HG02852 (cell line): Measurements from ENCODE around the gene RELN.

Experiments used
- ATAC-seq: cut with Tn5 transposase; IDR thresholded peaks from one replicate; pipeline ENCODE4 v1.9.1; 2021; ENCODE audit warnings: mild to moderate bottlenecking, moderate library complexity; ENCODE audit not compliant: unreplicated experiment

Gene RELN

GRCh38 chr7:103690242-103690974, 299.1 kb downstream of the RELN start:
- ATAC-seq = no peak

- ATAC-seq = no peak
These were observed 300.2 kb downstream of the RELN start for GRCh38 chr7:103689255-103689654.

DNA sequence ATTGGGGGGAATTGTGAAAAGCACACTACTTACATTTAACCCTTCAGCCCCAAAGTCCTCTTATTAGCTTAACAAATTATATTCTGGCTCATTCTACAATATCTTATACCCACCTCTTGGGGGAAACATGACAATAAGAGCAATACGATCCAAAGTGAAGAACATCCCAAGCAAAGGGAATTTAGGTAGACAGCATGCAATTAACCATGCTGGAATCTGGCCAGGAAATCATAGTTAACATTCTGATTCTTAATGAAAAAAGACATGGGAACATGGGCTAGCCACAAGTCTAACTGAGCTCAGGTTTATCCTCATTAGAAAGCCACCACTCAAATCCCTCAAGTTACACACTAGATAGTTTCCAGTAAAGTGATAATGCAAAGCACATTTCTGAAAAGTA, 301.5 kb downstream of the RELN start:
- ATAC-seq = no peak

DNA sequence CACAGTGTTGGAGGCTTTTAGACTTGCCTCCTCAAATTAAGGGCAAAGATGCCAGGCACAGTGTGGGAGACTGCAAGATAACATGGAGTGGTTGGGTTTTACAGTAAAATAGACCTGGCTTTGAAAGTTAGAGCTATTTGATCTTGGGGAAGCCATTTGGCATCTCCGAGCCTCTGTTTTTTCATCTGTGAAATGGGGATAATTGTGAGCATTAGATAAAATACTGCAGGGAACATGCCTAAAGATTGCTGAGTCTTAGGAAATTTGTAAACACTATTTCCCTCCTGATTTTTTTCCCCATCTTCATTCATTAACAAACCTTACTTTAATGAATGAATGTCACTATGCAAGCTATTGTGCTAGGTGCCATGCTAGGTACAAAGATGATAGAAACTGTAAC, 302.2 kb downstream of the RELN start:
- no peak for ATAC-seq

DNA sequence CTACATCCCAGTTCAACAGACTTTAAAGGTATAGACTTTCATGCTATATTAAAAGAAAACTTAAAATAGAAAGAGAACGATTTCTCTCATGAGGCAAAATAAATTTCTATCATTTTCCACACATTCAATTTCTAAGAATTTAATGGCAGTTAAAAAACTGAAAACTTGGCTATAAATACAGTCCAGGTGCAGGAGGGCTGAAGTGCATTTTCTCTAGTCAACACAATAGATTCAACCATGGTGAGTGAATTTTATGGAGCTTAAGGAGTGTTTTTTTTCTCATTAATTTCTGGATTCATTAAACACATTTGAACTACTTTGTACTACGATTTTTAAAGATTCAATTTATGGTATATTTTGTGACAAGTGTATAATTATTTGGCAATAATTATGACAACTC, 302.7 kb downstream of the RELN start:
- ATAC-seq = no peak

- no peak for ATAC-seq
These were observed 303.4 kb downstream of the RELN start for GRCh38 chr7:103686064-103686463.

DNA sequence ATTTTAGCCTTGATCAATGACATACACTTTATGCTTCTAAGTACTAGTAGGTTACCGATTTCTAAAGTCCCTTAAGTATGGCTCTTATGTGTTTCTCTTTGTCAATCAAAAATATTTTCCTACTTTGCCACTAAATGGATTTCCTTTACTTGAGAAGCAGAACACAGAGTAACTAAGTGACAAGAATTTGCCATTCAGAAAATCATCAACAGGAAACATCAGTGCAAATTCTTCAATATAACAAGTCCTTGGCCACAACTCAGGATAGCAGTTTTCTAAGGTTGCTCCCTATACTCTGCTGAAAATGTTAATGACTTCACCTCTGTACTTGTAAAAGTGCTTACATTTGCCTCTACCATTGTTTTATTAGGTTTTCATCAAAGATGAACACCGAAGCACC, 303.8 kb downstream of the RELN start:
- no peak for ATAC-seq

GRCh38 chr7:103683348-103683747, 306.1 kb downstream of the RELN start:
- no peak for ATAC-seq

DNA sequence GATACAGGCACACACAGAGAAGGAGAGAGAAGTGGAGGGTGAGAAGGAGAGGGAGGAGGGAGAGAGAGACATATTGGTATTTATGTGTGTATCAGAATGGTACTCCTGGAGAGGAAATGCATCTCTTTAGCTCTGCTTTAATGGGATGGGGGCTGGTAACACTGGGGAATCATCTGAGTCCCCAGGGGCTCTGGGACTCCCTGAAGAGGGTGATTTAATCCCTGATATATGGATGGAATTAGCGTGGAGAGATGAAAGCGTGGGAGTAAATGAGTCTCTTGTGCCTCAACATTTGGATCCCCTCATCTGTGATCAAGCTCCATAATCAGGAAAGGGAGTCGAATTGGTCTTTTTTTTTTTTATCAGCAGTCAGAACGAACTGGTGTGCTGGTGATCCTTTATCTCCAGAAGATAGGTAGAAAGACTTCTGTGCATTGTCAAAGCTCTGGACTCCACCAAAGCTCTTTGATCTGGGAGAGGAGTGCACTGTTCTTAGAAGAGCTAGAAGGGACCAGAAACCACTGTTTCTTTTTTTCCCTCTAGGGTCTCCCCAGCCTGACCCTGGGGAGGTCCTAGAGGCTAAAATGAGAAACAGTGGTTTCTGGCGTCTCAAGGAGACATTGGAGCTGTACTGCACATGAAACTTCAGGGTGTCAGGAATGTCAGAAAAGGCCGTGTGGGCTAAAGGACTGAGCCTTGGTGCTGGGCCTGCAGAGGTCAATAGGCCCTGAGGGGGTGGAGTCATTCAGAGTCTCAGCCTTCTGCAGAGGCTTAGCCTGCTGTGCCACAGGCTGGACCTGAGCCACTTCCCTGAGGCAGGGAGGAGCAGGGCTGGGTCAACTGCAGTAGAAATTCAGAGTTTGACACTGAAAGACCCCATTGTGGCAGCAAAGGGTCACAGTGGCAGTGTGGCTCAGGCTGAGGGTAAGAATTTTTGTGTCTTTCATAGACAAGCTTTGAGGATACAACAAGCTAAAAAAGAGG, 309.0 kb downstream of the RELN start:
- ATAC-seq = no peak

GRCh38 chr7:103679151-103680132, 310.0 kb downstream of the RELN start:
- ATAC-seq = no peak

GRCh38 chr7:103668279-103668941, 321.0 kb downstream of the RELN start:
- ATAC-seq = no peak

- ATAC-seq = no peak
These were observed 323.1 kb downstream of the RELN start for GRCh38 chr7:103666326-103666725.

DNA sequence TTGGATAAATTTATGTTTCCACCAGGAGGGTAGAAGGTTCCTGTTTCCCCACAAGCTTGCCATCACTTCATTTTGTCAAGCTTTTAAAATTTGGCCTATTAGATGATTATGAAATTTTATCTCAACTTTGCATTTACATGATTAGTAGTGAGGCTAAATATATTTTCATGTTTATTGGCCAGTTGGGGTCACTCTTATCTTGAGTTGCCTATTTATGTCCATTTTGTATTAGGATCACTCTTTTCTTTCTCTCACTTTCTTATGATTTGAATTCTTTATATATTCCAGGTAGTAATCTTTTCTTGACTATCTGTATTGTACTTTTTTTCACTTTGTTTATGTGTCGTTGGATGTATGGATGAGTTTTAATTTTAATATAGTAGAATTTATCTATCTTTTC, 324.9 kb downstream of the RELN start:
- ATAC-seq = no peak

- no peak for ATAC-seq
These were observed 328.7 kb downstream of the RELN start for GRCh38 chr7:103660455-103661371.

DNA sequence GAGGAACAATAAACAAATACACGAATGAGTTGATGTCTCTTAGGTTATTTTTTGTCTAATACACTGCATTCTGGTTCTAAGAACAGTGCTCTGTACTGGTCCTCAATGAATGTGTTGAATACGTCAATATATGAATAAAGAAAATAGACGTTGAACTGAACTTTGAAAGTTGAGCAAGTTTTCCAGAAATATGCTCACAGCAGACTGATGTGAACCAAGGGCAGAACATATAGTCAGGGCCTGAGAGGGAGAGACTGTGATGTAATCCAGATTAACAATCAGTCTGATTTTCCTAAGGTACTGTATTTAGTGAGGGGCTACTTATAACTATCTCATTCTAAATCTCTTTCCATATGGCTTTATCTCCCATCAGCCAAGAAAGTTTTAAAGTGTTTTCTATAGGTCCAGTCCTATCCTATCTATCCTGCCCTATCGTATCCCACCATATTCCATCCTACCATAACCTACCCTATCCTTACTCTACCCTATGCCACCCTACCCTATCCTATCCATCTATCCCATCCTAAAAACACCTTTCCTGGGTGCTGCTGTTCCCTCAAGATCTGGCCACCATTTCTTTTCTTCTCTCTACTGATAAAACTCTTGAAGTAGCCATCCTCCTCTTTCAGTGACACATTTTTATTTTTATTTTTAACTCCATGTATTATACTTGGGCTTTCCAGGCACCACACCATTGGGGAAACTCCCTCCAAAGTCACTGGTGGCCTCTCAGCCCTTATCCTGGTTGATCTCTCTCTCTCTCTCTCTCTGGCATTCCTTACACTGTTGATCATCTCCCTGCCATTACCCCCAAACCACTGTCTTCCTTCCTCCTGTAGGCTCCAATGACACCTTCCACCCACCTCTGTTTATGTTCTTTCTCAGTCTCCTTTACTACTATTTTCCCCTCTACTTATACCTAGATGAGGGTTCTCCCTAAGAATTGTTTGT, 331.1 kb downstream of the RELN start:
- ATAC-seq = no peak

- no peak for ATAC-seq
These were observed 332.0 kb downstream of the RELN start for GRCh38 chr7:103657474-103657894.

GRCh38 chr7:103656221-103656620, 333.2 kb downstream of the RELN start:
- no peak for ATAC-seq
